NCI-H1417 (cell line): ENCODE results near the gene SPSB2.

Source experiments
- DNase-seq, 3 experiments: peaks; one replicate each; lab custom pipeline; 2025; lab: John Stamatoyannopoulos, UW

SPSB2 gene

GRCh38 chr12:6832125-6832524 is 41.0 kb downstream of the SPSB2 start:
- DNase-seq: no peak

GRCh38 chr12:6831450-6831995 is 41.6 kb downstream of the SPSB2 start:
- no peak for DNase-seq

GRCh38 chr12:6830999-6831398 is 42.1 kb downstream of the SPSB2 start:
- no peak for DNase-seq

GRCh38 chr12:6830286-6830890 is 42.7 kb downstream of the SPSB2 start:
- DNase-seq: no peak

GRCh38 chr12:6829536-6830220 is 43.4 kb downstream of the SPSB2 start:
- DNase-seq: peak in 1 of 3 experiments; percentile 70

GRCh38 chr12:6828781-6829535 is 44.1 kb downstream of the SPSB2 start:
- peak; percentile 25 to 77 (median 70) for DNase-seq

GRCh38 chr12:6827982-6828780 is 44.9 kb downstream of the SPSB2 start, which contains the start of gene P3H3:
TSS of gene P3H3 (plus strand) at chr12:6828407. CDS start at chr12:6828441, 34 bp downstream.
- DNase-seq: peak; percentile 9 to 87 (median 79)

GRCh38 chr12:6827437-6827911 is 45.6 kb downstream of the SPSB2 start:
- peak; percentile 87 to 95 (median 89) for DNase-seq

GRCh38 chr12:6826734-6827436 is 46.2 kb downstream of the SPSB2 start:
- no peak for DNase-seq

GRCh38 chr12:6826125-6826733 is 46.9 kb downstream of the SPSB2 start:
- DNase-seq: no peak

GRCh38 chr12:6825398-6826124 is 47.5 kb downstream of the SPSB2 start:
- peak; percentile 56 to 84 (median 68) for DNase-seq

- no peak for DNase-seq
These were observed 48.2 kb downstream of the SPSB2 start for GRCh38 chr12:6824901-6825381.

- DNase-seq: no peak
These were observed 48.9 kb downstream of the SPSB2 start for GRCh38 chr12:6824085-6824775.

GRCh38 chr12:6823182-6824084 is 49.7 kb downstream of the SPSB2 start:
- no peak for DNase-seq

GRCh38 chr12:6822426-6823135 is 50.5 kb downstream of the SPSB2 start:
- no peak for DNase-seq

- peak; percentile 60 to 91 (median 87) for DNase-seq
These were observed 51.3 kb downstream of the SPSB2 start, which contains the start of gene GPR162 for GRCh38 chr12:6821591-6822425. TSS of gene GPR162 (plus strand) at chr12:6821821. CDS start at chr12:6823899, 2,078 bp downstream.
